ENCODE measurements around the gene DDX39B. TPM values are rescaled to one million over a fixed set of nuclear protein-coding genes. Genes with fewer than 3 reads are reported as not detected.

The DDX39B gene
- total RNA-seq, 1 donor from 2014 or later, result 412 TPM

GRCh38 chr6:31533455-31533841 is 8.4 kb downstream of the DDX39B start:
- peaks cover 4% of the 10 kb centered on the region for H3K36me3 ChIP-seq (ENCODE audit: control insufficient read depth, insufficient read depth, low read length)
- H3K27me3 ChIP-seq (ENCODE audit: control insufficient read depth, insufficient read depth, low read length), result no peaks in the 10 kb centered on the region
- H3K4me3 ChIP-seq (ENCODE audit: low read depth, low read length), result no peak overlapping the region
- no peak for TF ChIP-seq CTCF (IDR thresholded peaks at IDR 0.05; ENCODE audit: insufficient read depth, low read length, poor library complexity, severe bottlenecking)
- no peak for DNase-seq (ENCODE audit: low read depth)

GRCh38 chr6:31532644-31533454 is 9.0 kb downstream of the DDX39B start:
- no peak for TF ChIP-seq CTCF (IDR thresholded peaks at IDR 0.05; ENCODE audit: insufficient read depth, low read length, poor library complexity, severe bottlenecking)
- no peak for DNase-seq (ENCODE audit: low read depth)
- H3K4me3 ChIP-seq (ENCODE audit: low read depth, low read length), result no peak overlapping the region
- H3K27me3 ChIP-seq (ENCODE audit: control insufficient read depth, insufficient read depth, low read length), result no peaks in the 10 kb centered on the region
- peaks cover 4% of the 10 kb centered on the region for H3K36me3 ChIP-seq (ENCODE audit: control insufficient read depth, insufficient read depth, low read length)

GRCh38 chr6:31531771-31532643 is 9.8 kb downstream of the DDX39B start:
- DNase-seq (ENCODE audit: low read depth), result no peak
- H3K4me3 ChIP-seq (ENCODE audit: low read depth, low read length), result no peak overlapping the region
- H3K27me3 ChIP-seq (ENCODE audit: control insufficient read depth, insufficient read depth, low read length), result no peaks in the 10 kb centered on the region
- TF ChIP-seq CTCF (IDR thresholded peaks at IDR 0.05; ENCODE audit: insufficient read depth, low read length, poor library complexity, severe bottlenecking), result no peak
- peaks cover 4% of the 10 kb centered on the region for H3K36me3 ChIP-seq (ENCODE audit: control insufficient read depth, insufficient read depth, low read length)

GRCh38 chr6:31531162-31531561 is 10.6 kb downstream of the DDX39B start:
- Histone ChIP-seq H3K36me3 (ENCODE audit: control insufficient read depth, insufficient read depth, low read length) (peaks cover 4% of the 10 kb centered on the region), H3K27me3 (ENCODE audit: control insufficient read depth, insufficient read depth, low read length) (no peaks in the 10 kb centered on the region), H3K4me3 (ENCODE audit: low read depth, low read length) (no peak overlapping the region)
- no peak for TF ChIP-seq CTCF (IDR thresholded peaks at IDR 0.05; ENCODE audit: insufficient read depth, low read length, poor library complexity, severe bottlenecking)
- DNase-seq (ENCODE audit: low read depth), result no peak

- no peak for TF ChIP-seq CTCF (IDR thresholded peaks at IDR 0.05; ENCODE audit: insufficient read depth, low read length, poor library complexity, severe bottlenecking)
- no peak overlapping the region for H3K4me3 ChIP-seq (ENCODE audit: low read depth, low read length)
- H3K27me3 ChIP-seq (ENCODE audit: control insufficient read depth, insufficient read depth, low read length), result no peaks in the 10 kb centered on the region
- no peak for DNase-seq (ENCODE audit: low read depth)
- peaks cover 4% of the 10 kb centered on the region for H3K36me3 ChIP-seq (ENCODE audit: control insufficient read depth, insufficient read depth, low read length)
Measured at GRCh38 chr6:31530659-31531058, 11.1 kb downstream of the DDX39B start.

Data from kidney epithelial cell (primary cell).